ENCODE data around the gene CSNK1G2.

DNA sequence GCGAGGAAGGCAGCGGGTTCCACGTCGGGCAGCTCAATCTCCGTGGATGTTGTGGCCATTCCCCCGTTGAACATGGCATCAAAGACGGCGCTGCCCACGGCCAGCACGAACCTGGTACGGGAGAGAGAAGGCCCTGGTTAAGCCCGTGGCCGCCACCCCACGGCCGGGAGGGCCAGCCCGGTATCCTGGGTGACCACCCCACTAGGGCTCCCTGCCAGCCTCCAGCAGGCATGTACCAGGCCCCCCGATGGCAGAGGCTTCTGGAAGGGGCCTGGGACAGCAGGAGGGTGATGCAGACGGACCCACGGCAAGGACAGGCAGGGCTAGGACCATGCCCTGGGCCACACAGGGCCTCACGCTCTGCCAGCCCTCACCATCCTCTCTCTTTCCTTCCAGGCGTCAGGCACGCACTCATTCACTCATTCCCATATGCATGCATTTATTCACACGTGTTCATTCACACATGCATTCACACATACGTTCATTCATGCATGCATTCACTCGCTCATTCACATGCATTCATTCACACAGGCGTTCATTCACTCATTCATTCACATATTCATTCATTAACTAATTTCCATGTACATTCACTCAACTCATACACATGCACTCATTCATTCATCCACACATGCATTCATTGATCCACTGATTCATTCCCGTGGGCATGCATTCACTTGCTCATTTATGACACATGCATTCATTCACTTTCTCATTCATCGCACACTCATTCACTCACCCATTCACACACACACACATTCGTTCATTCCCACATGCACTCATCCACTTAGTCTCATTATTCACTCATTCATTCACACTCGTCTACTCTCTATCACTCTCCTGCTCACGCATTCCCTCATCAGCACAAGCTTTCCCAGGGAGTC lies 56.6 kb downstream of the CSNK1G2 start:
- no peak for TF ChIP-seq EZH2 (IDR thresholded peaks at IDR 0.05; ENCODE audit: borderline replicate concordance, insufficient read depth, low read depth, low read length, poor library complexity, severe bottlenecking)
- TF ChIP-seq, protein P1, sequence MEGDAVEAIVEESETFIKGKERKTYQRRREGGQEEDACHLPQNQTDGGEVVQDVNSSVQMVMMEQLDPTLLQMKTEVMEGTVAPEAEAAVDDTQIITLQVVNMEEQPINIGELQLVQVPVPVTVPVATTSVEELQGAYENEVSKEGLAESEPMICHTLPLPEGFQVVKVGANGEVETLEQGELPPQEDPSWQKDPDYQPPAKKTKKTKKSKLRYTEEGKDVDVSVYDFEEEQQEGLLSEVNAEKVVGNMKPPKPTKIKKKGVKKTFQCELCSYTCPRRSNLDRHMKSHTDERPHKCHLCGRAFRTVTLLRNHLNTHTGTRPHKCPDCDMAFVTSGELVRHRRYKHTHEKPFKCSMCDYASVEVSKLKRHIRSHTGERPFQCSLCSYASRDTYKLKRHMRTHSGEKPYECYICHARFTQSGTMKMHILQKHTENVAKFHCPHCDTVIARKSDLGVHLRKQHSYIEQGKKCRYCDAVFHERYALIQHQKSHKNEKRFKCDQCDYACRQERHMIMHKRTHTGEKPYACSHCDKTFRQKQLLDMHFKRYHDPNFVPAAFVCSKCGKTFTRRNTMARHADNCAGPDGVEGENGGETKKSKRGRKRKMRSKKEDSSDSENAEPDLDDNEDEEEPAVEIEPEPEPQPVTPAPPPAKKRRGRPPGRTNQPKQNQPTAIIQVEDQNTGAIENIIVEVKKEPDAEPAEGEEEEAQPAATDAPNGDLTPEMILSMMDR (IDR thresholded peaks at IDR 0.05), result no peak
